ENCODE results near the gene APOL6. TPM values are rescaled to one million over a fixed set of nuclear protein-coding genes. Genes with fewer than 3 reads are reported as not detected.
"Not testable (repeated sequence)": the region's sequence is repeated elsewhere in the genome, so short reads cannot be mapped to it uniquely, and the experiment has no call there.

APOL6 gene
- total RNA-seq, 1 donor, result 39.3 TPM

- no peak for DNase-seq (ENCODE audit: low read depth)
- no peak for TF ChIP-seq CTCF (IDR thresholded peaks at IDR 0.05; ENCODE audit: insufficient read depth, low read depth, low read length)
- no peak overlapping the region for H3K4me3 ChIP-seq (ENCODE audit: low read depth, low read length)
Measured at GRCh38 chr22:35690001-35690400, 41.8 kb downstream of the APOL6 start.

- no peak for TF ChIP-seq CTCF (IDR thresholded peaks at IDR 0.05; ENCODE audit: insufficient read depth, low read depth, low read length)
- DNase-seq (ENCODE audit: low read depth), result no peak
- H3K4me3 ChIP-seq (ENCODE audit: low read depth, low read length), result no peak overlapping the region
Measured at GRCh38 chr22:35695202-35695601, 47.0 kb downstream of the APOL6 start.

GRCh38 chr22:35697142-35697541 lies 48.9 kb downstream of the APOL6 start:
- no peak overlapping the region for H3K4me3 ChIP-seq (ENCODE audit: low read depth, low read length)
- DNase-seq (ENCODE audit: low read depth), result no peak
- no peak for TF ChIP-seq CTCF (IDR thresholded peaks at IDR 0.05; ENCODE audit: insufficient read depth, low read depth, low read length)

- not testable (repeated sequence) for DNase-seq (ENCODE audit: low read depth); H3K4me3 ChIP-seq (ENCODE audit: low read depth, low read length)
Measured at GRCh38 chr22:35699852-35700251, 51.6 kb downstream of the APOL6 start.

- no peak for TF ChIP-seq CTCF (IDR thresholded peaks at IDR 0.05; ENCODE audit: insufficient read depth, low read depth, low read length)
- no peak for DNase-seq (ENCODE audit: low read depth)
- no peak overlapping the region for H3K4me3 ChIP-seq (ENCODE audit: low read depth, low read length)
Measured at GRCh38 chr22:35703861-35704584, 55.8 kb downstream of the APOL6 start.

- peak; percentile 82 for DNase-seq (ENCODE audit: low read depth)
- TF ChIP-seq CTCF (IDR thresholded peaks at IDR 0.05; ENCODE audit: insufficient read depth, low read depth, low read length), result no peak
- H3K4me3 ChIP-seq (ENCODE audit: low read depth, low read length), result no peak overlapping the region
Measured at GRCh38 chr22:35705141-35705540, 56.9 kb downstream of the APOL6 start.

- DNase-seq (ENCODE audit: low read depth), result no peak
- no peak for TF ChIP-seq CTCF (IDR thresholded peaks at IDR 0.05; ENCODE audit: insufficient read depth, low read depth, low read length)
- no peak overlapping the region for H3K4me3 ChIP-seq (ENCODE audit: low read depth, low read length)
Measured at GRCh38 chr22:35708453-35708852, 60.2 kb downstream of the APOL6 start.

All from fibroblast of villous mesenchyme (primary cell).